Nucleus accumbens (tissue), 56 donors: ENCODE data around the gene LRP8.

Source experiments
- DNase-seq, 56 donors: peaks; one replicate each; lab custom pipeline; 2025; lab: John Stamatoyannopoulos, UW

Gene LRP8

DNA sequence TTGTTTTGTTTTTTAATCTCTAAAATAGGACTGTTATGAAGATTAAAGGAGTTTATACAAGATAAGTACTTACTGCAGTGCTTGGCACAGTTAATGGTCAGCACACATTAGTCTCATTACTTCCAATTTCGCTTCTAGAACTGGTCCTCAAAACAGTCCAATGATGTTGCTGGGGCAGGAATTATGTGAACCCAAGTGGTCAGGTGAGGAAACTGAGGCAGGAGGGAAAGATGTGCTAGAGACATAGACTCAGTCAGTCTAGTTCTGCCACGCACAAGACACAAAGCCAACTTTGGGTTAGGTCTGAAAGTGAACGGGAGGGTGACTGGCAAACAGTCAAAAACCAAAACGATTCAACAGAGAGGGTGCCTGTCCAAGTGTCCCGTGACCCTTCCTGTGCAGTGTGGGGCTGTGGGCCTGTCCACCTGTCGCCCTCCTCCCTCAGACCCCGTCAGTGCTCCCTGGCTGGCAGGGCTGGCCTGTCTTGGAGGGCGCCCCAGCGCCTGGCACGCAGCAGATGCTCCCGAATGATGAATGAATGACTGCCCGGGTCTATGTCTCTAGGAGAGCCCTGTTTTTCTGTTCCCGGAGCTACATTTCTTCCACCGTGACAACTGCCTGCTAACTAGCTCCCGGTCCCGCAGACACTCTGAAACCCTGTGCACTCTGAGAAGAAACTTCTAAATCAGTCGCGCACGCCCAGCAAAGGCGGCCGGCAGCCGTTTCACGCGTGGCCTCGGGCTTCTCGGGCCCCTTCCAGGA is 2.4 kb downstream of the LRP8 start:
- DNase-seq = peak in 1 of 56 donors; percentile 67

DNA sequence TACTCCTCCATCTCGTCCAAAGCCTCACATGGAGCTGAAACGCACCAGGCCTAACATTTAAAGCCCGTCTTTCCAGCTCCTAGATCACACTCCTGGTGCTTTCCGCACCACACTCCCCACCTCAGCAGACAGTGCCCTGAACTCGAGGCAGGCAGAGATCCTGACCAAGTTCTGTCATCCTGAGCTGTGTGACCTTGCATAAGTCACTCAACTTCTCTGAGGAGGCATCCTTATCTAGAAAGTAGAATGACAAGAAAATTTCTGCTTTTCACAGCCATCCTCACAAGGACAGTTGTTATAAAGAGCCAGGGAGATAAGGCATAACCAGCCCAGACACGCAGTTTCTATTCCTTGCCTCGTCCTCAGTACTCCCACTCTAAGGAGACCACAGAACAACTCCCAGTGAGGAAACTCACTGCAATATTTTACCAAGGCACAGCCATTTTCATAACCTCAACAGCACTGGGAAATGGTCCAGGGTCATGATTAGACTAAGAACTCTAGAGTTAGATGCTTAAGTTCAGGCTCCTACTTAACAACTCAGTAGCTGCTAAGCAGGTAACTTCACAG is 3.1 kb downstream of the LRP8 start:
- DNase-seq = no peak

DNA sequence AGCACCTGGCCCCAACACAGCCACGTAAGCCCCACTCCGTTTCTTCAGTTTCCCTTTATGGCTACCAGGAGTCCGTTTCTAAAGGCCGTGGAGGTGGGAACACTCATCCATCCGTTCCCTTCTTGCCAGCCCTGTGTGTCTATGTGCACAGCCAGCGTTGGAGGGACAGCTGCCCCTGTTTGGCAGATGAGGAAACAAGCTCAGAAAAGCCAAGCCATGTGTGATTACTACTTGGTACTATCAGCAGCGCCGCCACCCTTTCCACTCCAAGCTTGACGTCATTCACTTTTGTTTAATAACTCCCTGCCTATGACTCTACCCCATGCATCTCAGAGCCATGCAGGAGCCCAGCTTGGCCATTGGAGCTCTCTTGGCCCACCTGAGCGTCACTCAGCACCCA is 3.5 kb downstream of the LRP8 start:
- no peak for DNase-seq

DNA sequence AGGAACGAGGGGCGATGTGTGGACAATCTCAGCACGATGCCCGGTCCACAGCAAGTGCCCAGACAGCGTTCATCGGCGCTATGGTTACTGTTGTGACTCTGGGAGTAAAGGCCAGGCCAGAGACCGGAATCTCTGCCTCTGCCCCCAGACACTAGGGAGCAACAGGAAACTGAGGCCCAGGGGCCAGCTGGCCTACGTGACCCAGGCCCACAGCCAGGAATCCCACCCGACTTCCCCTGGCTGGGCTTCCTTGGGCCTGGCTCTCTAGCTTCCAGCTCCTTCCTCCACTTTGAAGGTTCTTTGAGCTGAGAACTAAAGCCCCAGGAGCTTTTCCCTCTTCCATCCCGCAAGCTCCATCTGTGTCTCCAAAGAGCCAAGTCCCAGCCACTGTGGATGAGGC is 4.6 kb downstream of the LRP8 start:
- no peak for DNase-seq

DNA sequence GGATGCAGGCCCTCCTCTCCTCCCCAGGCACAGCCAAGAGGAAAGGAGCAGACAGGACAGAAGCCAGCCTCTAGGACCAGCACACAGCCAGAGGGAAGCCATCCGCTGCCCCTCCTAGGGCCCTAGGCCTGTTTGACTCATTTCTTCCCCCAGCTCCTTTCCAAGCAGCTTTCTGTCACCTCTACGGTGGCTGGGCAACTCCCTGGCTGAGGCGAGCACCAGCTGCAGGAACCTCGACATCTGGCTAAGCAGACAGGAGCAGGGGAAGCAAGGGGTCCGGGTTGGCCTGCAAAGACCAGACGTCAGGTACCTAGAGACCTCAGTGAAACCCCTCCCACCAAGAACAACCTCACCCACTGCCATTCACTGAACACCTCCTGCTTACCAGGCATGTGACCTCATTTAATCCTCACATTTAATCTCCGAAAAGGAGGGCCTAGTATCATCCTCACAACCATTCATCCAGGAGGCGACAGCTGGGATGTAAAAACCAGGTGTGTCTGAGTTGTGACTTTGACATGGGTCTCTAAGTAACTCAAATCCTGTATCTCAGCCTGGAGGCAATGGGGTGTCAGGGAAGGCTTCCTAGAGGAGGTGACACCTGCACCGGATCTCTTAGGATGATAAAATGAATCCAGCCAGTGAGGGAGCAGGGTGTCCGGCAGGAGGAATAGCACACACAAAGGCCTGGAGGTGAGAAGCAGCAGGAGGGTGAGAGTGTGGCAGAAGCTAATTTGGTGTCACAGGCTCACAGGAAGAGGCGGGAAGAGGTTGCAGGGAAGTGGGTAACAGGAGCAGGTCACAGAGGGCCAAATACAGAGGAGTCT is 5.9 kb downstream of the LRP8 start:
- DNase-seq = no peak

DNA sequence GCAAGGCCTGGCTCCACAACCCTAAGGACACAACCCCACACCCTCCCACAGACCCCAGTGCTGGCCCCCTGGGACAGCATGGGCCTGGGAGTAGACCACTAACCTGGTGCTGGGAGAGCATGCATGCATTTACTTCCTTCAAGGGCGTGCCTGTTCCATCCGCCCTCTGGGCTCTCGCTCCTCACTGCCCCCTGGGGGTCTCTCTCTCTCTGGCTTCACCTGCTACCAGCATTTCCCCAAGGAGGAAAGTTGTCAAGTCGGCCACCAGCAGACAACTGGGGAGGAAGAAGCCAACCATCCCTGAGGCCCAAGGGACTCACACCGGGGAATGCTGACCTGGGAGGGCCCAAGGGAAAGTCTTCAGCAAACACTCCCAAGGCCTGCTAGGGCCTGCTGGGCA is 6.5 kb downstream of the LRP8 start:
- DNase-seq = no peak

DNA sequence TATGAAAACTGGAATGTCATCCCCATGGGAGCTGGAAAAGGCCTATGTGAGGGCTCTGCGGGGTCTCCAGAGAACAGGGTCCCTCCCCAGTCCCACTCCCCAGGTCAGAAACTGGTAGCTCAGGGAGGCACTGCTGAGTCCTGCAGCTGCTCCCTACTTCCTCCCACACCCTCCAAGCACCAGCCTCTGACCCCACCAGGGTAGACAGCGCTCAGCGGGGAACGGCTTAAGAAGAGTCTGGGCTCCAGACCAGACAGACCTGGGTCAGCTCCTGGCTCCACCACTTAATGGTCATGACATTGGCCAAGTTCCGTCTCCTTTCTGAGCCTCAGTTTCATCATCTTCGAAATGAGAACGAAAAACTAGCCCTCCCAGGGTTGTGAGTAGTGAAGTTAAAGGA is 7.2 kb downstream of the LRP8 start:
- no peak for DNase-seq

DNA sequence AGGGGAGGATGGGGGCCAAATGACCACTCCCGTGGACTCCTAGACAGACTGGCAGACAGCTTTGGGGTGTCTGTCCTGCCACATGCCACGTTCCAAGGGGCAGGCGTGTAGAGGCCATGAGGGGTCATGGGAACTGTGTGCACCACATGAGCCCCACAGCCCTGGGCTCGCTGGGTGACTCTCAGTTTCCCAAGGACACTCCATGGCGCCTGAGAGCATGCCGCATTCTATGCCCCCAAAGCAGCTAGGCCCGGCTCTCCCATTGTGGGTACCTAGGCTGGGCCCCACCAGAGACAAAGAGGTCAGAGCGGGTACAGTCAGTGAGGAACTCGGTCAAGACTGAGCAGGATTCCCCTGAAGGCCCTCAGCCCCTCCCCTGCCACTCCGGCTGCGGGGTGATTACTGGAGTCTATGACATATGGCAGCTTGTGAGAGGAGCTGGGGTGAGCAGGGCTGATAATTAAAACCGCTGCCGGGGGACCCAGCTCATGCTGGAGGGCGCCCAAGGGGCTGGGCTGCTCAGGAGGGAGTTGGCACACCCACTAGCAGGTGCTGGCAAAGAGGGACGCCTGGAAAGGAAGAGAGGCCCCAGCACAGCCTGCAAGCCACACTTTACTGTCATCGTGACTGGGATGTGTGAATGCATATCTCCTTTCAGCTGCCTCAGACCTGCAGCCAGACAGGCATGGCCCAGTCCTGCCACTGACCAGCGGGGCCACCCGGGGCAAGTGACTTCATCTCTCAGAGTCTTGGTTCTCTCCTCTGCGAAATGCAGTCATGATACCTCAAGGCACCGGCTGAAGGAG is 8.4 kb downstream of the LRP8 start:
- no peak for DNase-seq

DNA sequence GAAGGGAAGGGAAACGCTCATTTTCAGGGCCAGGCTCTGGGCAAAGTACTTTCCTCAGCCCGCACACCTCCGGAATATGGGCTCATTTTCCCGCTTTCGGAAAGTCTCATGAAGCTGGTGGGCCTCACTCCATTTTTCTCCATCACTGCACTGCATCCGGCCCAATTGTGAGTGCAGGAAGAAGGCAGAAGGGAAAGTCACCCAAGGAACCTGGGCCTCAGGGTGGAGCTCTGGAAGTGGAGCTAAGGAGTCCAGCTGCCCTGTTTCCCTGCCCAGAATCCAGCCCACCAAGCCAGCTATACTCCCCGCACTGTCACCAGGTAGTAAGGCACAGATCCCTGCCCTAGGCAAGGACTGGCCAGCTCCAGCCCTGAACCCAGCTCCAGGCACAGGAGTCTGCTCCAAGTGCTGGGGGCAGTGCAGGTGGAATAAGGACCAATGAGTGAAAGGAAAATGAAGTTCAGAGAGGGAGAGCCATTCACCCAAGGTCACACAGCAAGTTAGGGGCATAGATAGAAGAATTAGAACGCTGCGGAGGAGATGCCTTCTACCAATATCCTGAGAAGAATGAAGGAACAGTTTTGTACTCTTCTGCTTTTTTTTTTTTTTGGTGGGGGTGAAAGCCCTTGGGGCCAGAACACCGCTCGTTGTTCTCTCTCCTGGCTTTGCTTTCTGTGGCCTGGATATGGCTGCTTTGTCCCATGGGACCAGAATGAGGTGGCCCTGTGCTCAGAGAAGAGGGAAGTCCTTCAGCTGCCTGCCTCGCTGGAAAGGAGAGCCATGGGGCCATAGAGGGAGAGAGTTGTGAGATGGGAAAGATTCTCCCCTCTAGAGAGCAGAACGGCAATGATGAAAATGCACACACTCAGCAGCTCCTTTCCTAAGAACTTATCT is 10.0 kb downstream of the LRP8 start:
- DNase-seq = no peak

DNA sequence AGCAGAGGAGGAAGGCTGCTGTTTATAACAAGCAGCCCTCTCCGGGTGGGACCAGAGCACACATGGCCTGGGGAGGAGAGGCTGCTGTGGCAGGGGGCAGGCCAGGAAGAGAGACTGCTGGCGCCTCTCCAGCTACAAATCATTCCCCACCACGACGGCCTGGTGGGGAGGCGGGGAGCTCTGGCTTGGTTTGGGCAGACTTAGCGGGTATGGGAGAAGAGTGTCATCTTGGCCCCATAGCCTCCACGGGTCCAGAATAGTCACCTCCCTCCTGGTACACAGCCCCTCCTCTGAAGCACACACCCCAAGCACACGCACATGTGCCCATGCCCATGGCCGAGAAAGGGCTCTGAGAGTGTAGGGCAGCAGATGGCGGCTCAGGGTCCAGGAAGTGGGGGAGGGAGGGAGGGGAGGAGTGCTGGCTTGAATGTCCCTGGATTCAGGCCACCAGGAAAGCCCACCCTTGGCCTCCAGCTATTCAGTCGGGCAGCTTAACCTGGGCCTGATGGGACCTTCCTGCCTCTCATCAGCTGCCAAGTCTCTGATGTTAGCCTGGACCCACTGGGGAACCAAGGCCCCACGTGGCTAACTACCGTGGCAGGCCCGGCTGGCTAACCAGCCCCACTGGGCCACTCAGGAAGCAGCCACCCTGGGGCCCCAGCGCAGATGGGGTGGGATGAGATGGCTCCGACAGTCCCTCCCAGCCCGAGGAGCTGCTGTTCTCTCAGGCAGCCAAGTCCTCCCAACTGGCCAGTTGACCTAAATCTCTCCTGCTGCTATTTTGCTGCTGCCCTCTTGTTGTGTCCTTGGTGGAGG is 10.9 kb downstream of the LRP8 start:
- DNase-seq = no peak

DNA sequence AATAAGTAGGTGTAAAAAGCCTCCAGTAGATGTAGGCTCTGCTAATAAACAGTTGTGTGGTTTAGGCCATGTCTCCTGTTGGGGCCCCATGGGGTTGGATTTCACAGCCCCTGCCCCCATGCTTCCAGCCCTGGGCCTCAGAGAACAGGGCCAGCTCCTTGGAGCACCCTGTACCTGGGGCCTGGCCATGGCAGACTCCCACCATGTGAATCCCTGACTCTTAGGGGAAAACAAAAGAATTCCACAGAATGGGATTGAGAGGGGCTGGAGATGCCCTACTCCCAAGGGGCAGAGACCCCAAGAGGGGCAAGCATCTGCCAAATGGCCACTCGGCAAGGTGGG is 11.5 kb downstream of the LRP8 start:
- no peak for DNase-seq

DNA sequence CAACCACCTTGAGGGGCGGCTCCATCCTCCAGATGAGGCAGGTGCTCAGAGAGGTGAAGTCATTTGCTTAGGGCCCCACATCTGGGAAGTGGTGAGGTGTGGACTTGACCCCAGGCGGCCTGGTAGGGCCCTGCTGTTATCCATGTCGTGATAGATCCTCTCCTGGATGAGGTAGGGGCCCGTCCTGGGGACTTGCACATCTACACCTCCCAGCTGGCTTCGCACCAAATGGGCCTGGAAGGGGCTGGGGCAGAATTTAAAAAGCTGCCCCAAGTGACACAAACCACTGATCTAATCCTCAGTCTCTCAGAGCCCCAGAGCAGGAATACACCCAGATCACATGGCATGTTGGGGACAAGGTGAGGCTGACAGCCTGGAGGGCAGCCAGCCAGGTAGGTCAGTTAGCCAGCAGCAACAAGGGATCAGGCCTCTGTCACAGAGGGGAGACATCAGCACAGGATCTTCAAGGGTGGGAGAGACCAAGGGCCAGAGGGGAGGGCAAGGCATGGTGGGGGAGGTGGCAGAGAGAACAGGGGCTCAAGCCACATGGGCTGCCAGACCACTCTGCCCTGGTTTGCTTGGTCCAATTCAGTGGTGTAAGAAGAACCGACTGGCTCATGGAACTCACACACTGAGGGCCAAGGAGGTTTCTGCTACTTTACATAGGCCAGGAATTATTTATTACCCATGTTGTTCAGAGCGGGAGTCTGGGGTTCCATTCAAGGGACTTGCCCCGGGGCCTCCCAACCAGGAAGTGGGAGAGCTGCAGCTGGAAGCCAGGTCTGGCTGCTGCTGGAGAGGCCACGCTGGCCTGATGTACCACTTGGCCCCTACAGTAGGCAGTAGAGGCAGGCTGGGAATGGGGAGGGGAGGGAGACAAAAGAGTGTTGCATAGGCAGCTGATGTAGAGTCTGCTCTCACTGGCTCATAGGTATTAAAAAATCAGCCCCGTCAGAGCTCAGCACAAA is 12.1 kb downstream of the LRP8 start:
- no peak for DNase-seq

DNA sequence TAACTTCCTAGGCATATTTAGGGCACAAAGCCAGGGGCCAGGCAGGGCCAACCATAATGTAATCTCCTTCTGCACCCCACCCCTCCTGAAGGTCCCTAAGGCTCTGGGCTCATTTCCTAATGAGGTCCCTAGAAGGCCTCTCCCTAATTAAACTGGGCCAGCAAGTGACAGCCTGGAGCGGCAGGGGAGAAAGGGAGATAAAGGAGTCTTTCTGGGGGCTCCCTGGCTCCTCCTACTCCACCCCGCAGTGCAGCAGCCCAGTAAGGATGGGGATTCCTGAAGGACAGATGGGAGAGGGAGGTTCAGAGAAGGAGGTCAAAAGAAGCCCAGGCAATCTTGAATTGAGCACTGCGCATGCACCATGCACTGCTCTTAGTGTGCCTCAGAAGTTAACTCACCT is 12.8 kb downstream of the LRP8 start:
- DNase-seq = no peak

DNA sequence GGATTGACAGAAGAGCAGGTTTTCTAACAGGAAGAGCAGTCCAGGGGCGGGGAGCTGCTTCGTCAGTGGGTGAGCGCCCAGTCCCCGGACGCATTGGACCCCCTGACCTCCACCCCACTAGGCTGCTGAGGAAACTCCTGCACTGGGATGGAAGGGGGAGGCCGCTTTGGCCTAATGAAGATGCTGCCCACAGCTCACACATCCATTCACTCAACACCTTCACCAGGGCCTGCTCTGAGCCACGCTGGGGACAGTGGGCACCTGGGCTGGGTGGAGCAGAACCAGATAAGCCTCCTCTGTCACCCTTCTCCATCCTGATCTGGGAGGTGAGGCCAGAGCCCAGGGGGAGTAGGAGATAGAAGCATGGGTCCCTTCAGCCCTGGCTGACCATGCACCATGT is 13.3 kb downstream of the LRP8 start:
- no peak for DNase-seq

DNA sequence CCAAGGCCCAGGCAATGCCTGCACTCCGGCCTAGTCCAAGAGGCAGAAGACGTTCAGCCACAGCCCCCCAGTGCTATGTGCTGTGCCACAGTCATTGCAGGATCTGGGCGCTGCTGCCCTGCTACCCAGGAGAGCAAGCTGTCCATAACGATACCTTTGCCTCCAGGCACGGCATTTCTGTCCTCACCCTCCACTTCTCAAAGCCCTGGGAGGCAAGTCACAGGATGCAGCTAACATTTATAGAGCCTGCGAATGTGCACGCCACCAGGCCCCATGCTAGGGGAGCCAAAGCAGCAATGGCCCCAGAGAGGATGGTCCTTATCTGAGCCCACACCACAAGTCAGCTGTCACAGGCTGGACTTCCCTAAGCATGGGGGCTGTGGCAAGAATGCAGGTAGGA is 13.8 kb downstream of the LRP8 start:
- no peak for DNase-seq

DNA sequence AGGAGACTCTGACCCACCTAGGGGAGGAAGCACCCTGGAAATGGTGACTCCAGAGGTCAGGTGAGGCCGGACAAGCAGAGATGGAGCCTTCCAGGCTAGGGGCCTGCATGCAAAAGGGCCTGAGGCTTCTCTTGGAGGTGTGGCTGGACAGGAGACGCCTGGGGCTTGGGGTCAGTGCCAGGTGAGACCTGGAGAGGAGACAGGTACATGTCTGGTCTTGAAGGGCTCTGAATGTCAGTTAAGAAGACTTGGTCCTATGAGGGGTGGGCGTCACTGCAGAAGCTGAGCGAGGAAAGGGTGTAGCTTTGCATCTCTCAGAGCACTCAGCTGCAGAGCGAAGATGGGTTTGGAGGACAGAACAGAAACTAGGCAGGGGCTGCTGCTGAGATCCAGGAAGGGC is 14.3 kb downstream of the LRP8 start:
- DNase-seq = no peak

DNA sequence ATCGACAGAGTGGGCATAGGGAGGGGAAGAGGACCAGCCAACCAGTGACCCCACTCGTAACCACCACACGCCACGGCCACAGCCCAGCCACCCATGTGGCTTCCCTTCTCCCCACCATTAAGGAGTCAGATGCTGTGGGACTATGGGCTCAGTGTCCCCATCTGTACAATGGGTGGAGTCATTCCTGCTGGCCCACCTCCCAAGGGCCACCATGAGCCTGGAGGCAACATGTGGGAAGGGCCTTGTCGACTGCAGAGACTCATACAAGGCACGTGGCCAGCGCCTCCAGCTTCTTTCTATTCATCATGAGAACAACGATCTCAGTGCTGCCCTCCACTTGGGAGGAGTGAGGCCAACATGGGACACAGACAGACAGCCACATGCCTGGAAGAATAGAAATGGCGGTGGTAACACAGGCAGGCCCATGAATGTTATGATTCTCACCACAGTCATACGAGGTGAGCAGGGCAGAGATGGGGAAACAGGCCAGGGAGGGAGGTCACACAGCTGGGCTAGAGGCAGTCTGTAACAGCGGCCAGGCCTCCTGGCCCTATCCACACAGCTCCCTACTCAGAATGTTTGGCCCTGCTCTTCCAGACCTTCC is 16.1 kb downstream of the LRP8 start:
- DNase-seq = no peak
